NCI-H510A (cell line): ENCODE results near the gene LRMDA.

Source experiments
- DNase-seq: peaks from one replicate; lab custom pipeline; 2025; lab: John Stamatoyannopoulos, UW

The LRMDA gene

DNA sequence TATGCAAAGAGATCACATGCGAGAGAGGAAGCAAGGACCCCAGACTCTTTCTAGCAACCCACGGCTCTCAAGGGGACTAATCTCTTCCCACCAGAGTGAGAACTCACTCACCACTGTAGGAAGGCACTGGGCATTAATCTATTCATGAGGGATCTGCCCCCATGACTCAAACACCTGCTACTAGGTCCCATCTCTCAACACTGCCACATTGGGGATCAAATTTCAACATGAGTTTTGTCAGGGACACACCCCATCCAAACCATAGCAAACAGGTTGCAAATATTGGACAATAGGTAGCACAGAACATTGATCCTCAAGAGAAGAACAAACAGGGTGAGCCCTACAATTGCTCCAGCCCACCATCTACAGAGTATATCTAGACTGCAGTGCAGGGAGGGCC lies 740.6 kb downstream of the LRMDA start:
- no peak for DNase-seq

- DNase-seq = no peak
These were observed 744.2 kb downstream of the LRMDA start for GRCh38 chr10:76175533-76176165.

GRCh38 chr10:76176166-76176550 lies 744.7 kb downstream of the LRMDA start:
- no peak for DNase-seq

DNA sequence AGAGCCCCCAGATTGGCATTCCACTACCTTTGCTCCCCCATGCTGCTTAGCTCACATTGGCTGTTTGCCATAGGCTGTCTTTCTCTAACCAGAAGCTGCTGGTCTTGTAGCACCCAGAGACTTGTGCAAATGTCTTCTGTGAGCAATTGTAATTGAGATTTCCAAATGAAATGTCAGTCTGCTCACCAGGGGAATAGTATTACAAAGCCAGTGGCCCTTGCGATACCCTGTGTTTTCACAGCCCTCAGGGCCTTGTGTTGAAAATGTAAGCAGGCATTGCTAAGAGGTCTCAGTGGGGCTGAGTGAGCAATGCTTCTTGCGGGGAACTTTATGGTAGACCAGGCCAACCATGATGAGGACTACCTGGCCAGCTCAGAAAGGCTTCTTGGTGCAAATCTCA lies 746.5 kb downstream of the LRMDA start:
- no peak for DNase-seq

DNA sequence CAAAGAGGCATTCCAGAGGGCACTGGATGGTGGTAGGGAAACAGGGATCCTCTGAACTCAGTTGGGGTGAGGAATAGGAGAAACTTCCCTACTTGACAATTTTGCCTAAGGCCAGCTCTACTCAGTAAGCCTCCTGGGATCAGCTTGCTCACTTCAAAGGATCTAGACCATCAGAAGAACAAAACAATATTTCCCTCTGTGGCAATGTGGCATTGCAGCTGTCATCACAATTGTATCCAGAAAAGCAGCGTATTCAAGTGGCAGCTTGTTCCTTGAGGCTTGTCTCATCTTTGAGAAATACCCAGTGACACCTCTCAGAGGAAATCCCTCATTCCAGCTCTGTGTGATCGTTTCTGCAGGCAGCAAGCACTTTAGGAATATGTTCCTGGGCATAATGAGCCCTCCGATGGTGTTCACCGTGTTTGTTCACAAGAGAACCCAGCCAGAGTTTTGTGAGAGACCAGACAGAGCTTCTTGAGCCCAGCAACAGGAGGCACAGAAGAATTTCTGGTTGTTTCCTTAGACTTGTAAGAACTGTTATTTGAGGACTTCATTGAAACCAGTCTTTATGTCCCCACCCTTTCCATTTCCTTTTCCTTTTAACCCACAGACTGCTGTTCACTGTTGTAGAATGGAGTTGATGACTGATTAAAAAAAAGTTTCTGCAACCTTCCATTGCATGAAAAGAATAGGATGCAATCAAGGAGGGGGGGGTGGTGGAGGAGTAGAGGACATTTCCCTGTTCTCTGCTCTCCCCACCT lies 747.3 kb downstream of the LRMDA start:
- no peak for DNase-seq

GRCh38 chr10:76179806-76180205 lies 748.4 kb downstream of the LRMDA start:
- no peak for DNase-seq

DNA sequence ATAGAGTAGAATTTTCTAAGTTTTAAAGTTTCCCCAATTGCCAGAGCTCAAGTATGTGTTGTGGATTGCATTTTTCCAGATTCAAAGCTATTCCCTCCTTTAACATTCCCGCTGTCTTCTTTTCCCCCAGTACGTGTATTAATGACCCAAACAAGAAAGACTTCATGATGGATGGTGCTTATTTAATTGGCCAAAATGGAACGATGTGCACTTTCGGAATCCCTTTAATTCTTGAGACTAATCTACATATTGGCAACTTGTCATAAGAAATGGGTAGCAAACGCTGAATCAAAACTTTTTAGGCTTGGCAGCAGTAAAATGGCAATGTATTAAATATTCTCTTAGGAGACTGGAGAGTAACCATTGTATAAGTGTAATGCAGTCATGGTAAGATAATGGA lies 753.2 kb downstream of the LRMDA start:
- DNase-seq = no peak

- DNase-seq = no peak
These were observed 754.3 kb downstream of the LRMDA start for GRCh38 chr10:76185471-76186301.

DNA sequence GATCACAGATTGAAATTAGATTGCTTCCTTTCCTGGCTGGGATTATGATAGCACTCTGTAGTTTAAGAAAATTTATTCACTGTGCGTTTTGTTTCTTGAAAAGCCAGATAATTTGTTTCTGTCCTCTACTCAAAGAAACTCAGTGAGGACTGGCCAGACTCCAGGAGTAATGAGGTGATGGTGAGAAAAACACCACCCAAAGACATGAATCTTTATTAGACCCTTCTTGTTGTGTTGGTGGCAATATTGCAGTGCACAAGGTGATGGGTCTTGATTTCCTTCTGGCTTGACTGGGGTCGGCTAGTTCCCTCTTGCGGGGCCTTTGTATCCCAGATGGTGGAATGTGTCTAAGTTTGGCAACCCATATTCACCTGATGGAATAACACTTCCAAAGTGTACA lies 756.8 kb downstream of the LRMDA start:
- DNase-seq = no peak

DNA sequence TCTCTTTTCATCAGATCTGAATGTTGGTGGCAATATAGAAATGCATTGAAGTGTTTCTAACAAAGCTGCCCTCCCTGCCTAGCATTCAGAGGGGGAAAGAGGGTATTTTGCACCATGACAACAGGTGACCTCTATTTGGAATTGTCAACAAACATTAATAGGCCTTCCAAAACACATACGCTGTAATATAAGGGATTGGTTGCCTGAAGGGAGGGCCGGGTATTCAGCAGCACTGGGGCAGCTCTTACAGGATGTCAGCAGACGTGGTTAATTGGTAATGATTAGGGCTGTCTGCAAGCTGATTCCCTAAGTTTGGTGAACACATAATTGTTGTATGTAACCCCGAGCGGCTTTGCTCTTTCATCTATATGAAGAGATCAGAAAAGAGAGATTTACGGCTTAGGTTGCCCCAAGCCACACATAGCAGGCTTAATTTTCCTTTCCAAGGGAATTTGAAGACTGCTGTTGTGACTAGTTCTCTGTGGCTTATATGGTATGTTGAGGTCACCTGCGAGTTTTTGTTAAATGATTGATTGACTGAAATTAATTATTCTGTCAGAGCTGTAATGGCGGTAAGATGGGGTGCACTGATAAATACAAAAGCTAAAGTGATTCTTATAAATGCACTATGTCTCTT lies 759.3 kb downstream of the LRMDA start:
- no peak for DNase-seq

DNA sequence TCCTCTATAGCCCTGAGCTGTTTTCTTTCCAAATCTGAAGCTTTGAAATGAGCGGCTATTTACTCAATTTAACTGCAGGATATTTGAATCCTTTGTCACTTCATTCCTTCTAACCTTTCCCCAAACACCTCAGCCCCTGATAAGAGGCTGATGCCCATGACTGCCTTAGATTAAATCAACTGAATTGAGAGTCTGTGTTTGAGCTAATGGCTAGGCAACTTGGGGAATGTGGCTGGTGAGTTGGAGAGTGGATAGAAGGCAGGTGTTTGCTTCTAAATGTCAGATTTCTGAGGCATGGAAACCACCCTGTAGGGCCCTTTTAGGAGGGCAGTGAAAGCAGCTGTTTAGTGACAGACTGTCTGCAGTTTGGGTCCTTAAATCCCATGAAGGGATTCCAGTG lies 759.9 kb downstream of the LRMDA start:
- DNase-seq = no peak

- no peak for DNase-seq
These were observed 760.7 kb downstream of the LRMDA start for GRCh38 chr10:76192151-76192550.

DNA sequence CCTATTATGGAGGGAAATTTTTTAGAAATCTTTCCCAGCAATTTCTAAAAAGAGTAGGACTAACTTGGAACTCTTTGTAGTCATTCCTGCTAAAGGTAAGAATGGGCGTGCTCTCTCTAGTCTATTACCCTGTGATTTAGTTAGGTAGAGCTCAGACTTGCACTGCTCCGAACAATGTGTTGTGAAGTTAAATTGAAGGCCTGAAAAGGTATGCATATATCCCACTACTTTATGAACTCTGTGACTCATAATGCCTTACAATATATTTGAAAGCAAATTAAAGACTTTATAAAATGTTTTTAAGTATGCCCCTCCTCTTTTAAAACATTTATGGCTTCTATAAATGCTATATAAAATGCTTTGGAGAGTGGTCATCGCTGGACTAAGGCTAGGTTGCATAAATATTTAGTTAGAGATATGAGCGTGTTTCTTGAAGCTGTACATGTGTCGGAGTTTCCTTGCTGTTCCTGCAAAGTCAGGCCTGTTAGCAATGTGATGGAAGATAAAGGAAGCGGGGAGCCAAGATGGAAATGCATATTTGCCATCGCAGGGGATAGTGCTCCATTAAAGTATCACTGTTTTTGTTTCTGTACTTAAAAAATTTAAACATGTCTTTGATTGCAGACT lies 761.4 kb downstream of the LRMDA start:
- DNase-seq = no peak

DNA sequence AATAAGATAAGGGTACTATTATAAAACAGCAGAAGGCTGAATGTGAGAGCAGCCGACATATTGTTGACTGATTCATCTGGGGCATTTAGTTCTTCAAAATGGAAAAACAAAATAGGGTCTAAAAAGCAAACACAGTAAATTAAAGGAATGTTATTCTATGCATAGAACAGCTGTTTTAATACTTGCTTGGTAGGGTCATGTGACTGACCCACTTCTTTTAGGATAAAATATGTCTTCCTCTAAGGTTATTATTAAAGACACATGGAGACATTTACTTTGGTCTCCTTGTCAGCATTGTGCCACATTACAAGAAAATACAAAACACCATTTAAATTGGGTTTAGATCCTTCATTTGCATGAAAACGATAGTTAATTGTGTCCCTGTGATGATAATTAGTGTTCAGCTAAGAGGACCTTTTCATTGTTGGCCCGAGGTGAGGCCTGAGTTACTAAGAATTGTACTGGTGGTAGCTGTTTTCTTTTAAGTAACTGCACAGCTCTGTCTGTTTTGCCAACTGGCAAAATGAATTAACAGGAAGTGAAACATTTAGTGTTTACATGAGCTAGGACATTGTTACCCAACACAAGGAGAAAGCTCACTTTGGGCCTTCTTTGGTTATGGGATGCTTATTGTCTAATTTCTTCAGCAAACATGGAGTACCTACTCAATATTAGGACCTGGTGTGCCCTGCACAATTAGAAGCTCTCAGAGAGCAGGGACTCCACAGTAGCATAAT lies 764.4 kb downstream of the LRMDA start:
- DNase-seq = no peak

- no peak for DNase-seq
These were observed 765.9 kb downstream of the LRMDA start for GRCh38 chr10:76197293-76197692.

- DNase-seq = no peak
These were observed 767.0 kb downstream of the LRMDA start for GRCh38 chr10:76198287-76199035.

DNA sequence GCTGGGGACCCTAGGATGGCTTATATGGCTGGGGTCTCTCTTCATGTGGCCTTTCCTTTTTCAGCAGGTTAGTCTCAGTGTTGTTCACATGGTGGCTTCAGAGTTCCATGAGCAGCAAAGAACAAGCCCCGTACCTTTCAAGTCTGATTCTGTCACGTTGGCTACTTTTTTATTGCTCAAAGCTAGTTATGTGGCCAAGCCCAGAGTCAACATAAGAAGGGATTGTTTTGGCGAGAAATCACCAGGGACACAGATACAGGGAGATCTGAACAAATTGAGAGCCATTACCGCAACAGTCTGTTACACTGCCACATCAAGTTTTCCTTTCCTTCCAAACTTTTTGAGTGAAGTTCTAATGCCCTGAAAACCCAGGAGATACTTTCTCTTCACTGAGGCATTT lies 770.5 kb downstream of the LRMDA start:
- DNase-seq = no peak

GRCh38 chr10:76202777-76203176 lies 771.4 kb downstream of the LRMDA start:
- DNase-seq = no peak

GRCh38 chr10:76205361-76205760 lies 773.9 kb downstream of the LRMDA start:
- DNase-seq = no peak

DNA sequence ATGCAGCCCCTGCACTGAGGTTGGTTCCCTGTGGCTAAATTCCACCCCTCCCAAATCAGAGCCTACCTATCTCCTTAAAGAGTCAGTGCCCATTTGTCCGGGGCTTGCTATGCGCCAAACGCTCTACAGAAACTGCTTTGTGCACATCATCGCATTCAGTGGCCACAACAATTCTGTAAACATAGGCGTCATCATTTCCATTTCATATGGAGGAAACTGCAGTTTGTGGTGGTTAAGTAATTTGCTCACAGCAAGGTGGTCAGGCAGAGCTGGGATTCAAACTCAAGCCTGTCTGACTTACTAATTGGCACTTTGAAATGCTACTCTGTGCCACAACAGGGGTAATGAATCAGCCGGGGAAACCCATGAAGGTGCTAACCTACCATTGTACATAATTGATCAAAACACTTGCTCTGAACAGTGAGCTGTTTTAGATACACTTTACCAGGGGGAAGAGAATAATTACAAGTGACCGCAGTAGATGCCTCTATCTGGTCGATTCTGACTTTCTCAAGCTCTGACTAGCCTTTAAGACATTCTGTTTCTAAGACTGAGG lies 775.5 kb downstream of the LRMDA start:
- DNase-seq = no peak
